DND-41 (cell line): ENCODE measurements around the gene MT1HL1.

Experiments used
- ATAC-seq: fragments of 200-7000 bp; cut with Tn5 transposase; 3 replicates; pipeline ENCODE4 v1.9.1; 2021; ENCODE audit warnings: low read depth; ENCODE audit not compliant: insufficient read depth
- DNase-seq: peaks from one replicate; pipeline ENCODE4 v3.0.0-alpha.2; 2020
- H2AFZ ChIP-seq: 2 replicates; pipeline ENCODE4 v1.6.0; 2012; ENCODE audit warnings: low read depth, low read length
- H3K27ac ChIP-seq: 2 replicates; pipeline ENCODE4 v1.5.1; 2012; ENCODE audit warnings: low read length, inconsistent platforms
- H3K27me3 ChIP-seq: fragments of 200-600 bp; sonication (generic); 2 replicates; pipeline ENCODE4 v1.6.0; 2012; ENCODE audit warnings: low read length, mild to moderate bottlenecking, inconsistent platforms; ENCODE audit not compliant: insufficient read depth, poor library complexity
- H3K36me3 ChIP-seq: 2 replicates; pipeline ENCODE4 v1.5.1; 2012; ENCODE audit warnings: low read length, inconsistent platforms; ENCODE audit not compliant: insufficient read depth
- H3K4me1 ChIP-seq: 2 replicates; pipeline ENCODE4 v1.5.1; 2012; ENCODE audit warnings: mild to moderate bottlenecking, low read length; ENCODE audit not compliant: insufficient read depth
- H3K4me2 ChIP-seq: 2 replicates; pipeline ENCODE4 v1.6.0; 2012; ENCODE audit warnings: mild to moderate bottlenecking, moderate library complexity, low read length, inconsistent platforms; ENCODE audit not compliant: insufficient read depth
- H3K4me3 ChIP-seq, 2 experiments: fragments of 200-600 bp in 1 of 2; shearing (Covaris generic) in 1 of 2; 2 replicates each; pipeline ENCODE4 v1.5.1; 2012 to 2016; ENCODE audit warnings: inconsistent platforms in 2 of 2, low read length in 2 of 2, mild to moderate bottlenecking in 2 of 2, low read depth in 1 of 2, moderate library complexity in 1 of 2
- H3K79me2 ChIP-seq: 2 replicates; pipeline ENCODE4 v1.6.0; 2012; ENCODE audit warnings: low read length, inconsistent platforms; ENCODE audit not compliant: insufficient read depth
- H3K9ac ChIP-seq: 2 replicates; pipeline ENCODE4 v1.6.0; 2012; ENCODE audit warnings: low read depth, mild to moderate bottlenecking, inconsistent platforms, low read length, moderate library complexity
- H3K9me3 ChIP-seq: 2 replicates; pipeline ENCODE4 v1.5.1; 2012; ENCODE audit warnings: low read length, moderate library complexity, mild to moderate bottlenecking, inconsistent platforms; ENCODE audit not compliant: insufficient read depth, severe bottlenecking
- H4K20me1 ChIP-seq: 2 replicates; pipeline ENCODE4 v1.6.0; 2012; ENCODE audit warnings: low read length; ENCODE audit not compliant: insufficient read depth
- EZH2 ChIP-seq: IDR thresholded peaks from 3 replicates; pipeline ENCODE4 v1.6.1; 2012; ENCODE audit warnings: borderline replicate concordance, low read depth, mild to moderate bottlenecking, moderate library complexity, low read length, inconsistent platforms; ENCODE audit not compliant: severe bottlenecking
- TF ChIP-seq, protein P1 (sequence below): IDR thresholded peaks from 2 replicates; pipeline ENCODE4 v1.5.1; 2012; ENCODE audit warnings: borderline replicate concordance, low read length, moderate library complexity, mild to moderate bottlenecking; ENCODE audit not compliant: poor library complexity, severe bottlenecking; ENCODE audit errors: extremely low read depth

MT1HL1 gene

DNA sequence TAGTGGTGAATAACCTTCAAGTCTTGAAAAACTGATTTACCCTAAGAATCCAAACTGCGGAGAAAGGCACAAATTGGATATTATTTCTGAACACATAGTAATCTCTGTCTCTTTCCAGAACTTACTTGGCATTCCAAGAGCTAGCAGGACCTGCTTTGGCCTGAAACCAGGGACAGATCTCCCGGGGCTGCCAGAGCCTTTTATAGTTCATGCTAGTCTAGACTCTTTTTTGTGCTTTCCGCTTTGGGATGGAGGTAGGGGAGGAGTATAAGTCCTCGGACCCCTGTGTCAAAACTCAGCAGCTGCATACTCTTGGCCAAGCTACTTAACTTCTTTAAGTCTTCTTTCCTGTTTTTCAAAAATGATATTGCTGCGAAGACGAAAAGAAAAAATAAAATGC lies 34.0 kb upstream of the MT1HL1 start:
- Histone ChIP-seq H3K4me3 (no peak overlapping the region), H4K20me1 (no peaks in the 10 kb centered on the region), H3K9ac (no peak overlapping the region), H3K36me3 (no peaks in the 10 kb centered on the region), H3K27ac (no peak overlapping the region), H3K79me2 (no peaks in the 10 kb centered on the region), H3K4me2 (no peak overlapping the region), H3K27me3 (no peaks in the 10 kb centered on the region), H3K4me1 (no peaks in the 10 kb centered on the region), H2AFZ (no peak overlapping the region), H3K9me3 (no peaks in the 10 kb centered on the region)
- DNase-seq (no peak), ATAC-seq (no peak)
- no peak for TF ChIP-seq EZH2
- TF ChIP-seq, protein P1, sequence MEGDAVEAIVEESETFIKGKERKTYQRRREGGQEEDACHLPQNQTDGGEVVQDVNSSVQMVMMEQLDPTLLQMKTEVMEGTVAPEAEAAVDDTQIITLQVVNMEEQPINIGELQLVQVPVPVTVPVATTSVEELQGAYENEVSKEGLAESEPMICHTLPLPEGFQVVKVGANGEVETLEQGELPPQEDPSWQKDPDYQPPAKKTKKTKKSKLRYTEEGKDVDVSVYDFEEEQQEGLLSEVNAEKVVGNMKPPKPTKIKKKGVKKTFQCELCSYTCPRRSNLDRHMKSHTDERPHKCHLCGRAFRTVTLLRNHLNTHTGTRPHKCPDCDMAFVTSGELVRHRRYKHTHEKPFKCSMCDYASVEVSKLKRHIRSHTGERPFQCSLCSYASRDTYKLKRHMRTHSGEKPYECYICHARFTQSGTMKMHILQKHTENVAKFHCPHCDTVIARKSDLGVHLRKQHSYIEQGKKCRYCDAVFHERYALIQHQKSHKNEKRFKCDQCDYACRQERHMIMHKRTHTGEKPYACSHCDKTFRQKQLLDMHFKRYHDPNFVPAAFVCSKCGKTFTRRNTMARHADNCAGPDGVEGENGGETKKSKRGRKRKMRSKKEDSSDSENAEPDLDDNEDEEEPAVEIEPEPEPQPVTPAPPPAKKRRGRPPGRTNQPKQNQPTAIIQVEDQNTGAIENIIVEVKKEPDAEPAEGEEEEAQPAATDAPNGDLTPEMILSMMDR = no peak

DNA sequence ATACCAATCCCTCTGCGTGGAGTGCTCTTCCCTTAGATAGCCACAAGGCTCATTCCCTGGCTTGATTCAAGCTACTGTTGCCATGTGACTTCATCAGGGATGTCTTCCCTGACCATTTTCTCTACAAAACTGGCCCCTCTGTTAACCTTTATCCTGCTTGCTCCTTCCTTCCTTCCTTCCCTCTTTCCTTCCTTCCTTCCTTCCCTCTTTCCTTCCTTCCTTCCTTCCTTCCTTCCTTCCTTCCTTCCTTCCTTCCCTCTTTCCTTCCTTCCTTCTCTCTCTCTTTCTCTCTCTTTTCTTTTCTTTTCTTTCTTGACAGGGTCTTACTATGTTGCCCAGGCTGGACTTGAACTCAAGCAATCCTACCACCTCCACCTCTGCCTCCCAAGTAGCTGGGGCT lies 31.5 kb upstream of the MT1HL1 start:
- no peaks in the 10 kb centered on the region for H3K36me3 ChIP-seq
- ATAC-seq (no peak), DNase-seq (no peak)
- no peak overlapping the region for H3K4me3 ChIP-seq
- TF ChIP-seq, protein P1 = no peak
- TF ChIP-seq EZH2 = no peak
- no peaks in the 10 kb centered on the region for H3K27me3 ChIP-seq
- no peak overlapping the region for H3K27ac ChIP-seq
- no peak overlapping the region; the same call in 1 of the 2 replicates for H2AFZ ChIP-seq
- H4K20me1 ChIP-seq = no peaks in the 10 kb centered on the region
- H3K4me1 ChIP-seq = no peaks in the 10 kb centered on the region
- no peak overlapping the region for H3K9ac ChIP-seq
- no peaks in the 10 kb centered on the region for H3K9me3 ChIP-seq
- H3K4me2 ChIP-seq = no peak overlapping the region
- H3K79me2 ChIP-seq = no peaks in the 10 kb centered on the region

DNA sequence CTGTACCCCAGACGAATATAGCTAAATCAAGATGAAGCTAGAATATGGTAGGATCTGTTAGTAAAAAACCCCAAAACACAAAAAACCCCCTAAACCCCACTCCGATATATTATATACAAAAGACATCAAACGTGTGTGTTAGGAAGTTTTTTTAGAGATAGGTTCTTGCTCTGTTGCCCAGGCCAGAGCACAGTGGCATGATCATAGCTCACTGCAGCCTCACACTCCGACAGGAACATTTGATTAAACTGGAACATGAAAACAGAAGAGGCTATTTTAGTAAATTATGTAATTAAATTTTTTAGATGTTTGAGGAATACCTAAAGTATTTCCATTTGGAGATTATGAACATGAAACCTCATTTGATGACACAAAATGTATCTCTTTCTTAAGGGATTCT lies 29.6 kb upstream of the MT1HL1 start:
- H3K9ac ChIP-seq = no peak overlapping the region
- DNase-seq (no peak), ATAC-seq (no peak)
- H2AFZ ChIP-seq = no peak overlapping the region
- TF ChIP-seq EZH2 = no peak
- TF ChIP-seq, protein P1 = no peak
- H3K27ac ChIP-seq = no peak overlapping the region
- H3K79me2 ChIP-seq = no peaks in the 10 kb centered on the region
- H3K4me1 ChIP-seq = no peaks in the 10 kb centered on the region
- H3K4me2 ChIP-seq = no peak overlapping the region
- H4K20me1 ChIP-seq = no peaks in the 10 kb centered on the region
- no peaks in the 10 kb centered on the region for H3K27me3 ChIP-seq
- no peak overlapping the region for H3K4me3 ChIP-seq
- no peaks in the 10 kb centered on the region for H3K36me3 ChIP-seq
- no peaks in the 10 kb centered on the region for H3K9me3 ChIP-seq

DNA sequence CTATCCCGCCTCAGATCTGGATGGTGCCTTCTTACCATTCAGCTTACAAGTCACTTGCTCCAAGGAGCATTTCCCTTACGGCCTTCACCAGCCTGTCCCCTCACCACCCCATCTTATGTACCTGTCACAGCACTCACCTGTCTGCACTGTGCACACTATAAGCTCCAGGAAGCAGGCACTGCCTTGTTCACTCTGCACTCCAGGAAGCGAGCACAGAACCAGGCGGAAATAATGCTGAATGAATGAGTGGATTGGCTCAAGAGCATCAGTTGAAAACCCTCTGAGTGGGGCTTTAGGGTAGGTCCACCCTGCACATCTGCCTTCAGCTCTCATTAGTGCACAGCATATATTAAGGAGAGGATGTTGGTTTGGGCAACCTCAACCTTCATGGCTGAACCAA lies 28.8 kb upstream of the MT1HL1 start:
- Histone ChIP-seq H3K27ac (no peak overlapping the region), H3K4me1 (no peaks in the 10 kb centered on the region), H3K4me2 (no peak overlapping the region), H3K9me3 (no peaks in the 10 kb centered on the region), H3K4me3 (no peak overlapping the region), H4K20me1 (no peaks in the 10 kb centered on the region), H2AFZ (no peak overlapping the region), H3K36me3 (no peaks in the 10 kb centered on the region), H3K9ac (no peak overlapping the region), H3K79me2 (no peaks in the 10 kb centered on the region), H3K27me3 (no peaks in the 10 kb centered on the region)
- DNase-seq (no peak), ATAC-seq (no peak)
- TF ChIP-seq, protein P1 = no peak
- no peak for TF ChIP-seq EZH2
